WTC11 (cell line): ENCODE data around the gene GRAMD1C. TPM values are rescaled to one million over a fixed set of nuclear protein-coding genes. Genes with fewer than 3 reads are reported as not detected.

ENCODE experiments used
- ATAC-seq: fragments of 200-7000 bp; cut with Tn5 transposase; 2 replicates; pipeline ENCODE4 v1.10.0; 2021; ENCODE audit warnings: mild to moderate bottlenecking, moderate library complexity
- CTCF ChIA-PET: fragments of 300-600 bp; sonication (Branson Sonifier 250); formaldehyde crosslinking; loops from one replicate; lab custom pipeline; 2021; ENCODE audit warnings: antibody characterized with exemption; lab: Charles Lee
- POLR2A ChIA-PET: fragments of 350-600 bp; sonication (Branson Sonifier 250); formaldehyde crosslinking; loops from one replicate; lab custom pipeline; 2021; ENCODE audit warnings: antibody characterized with exemption; lab: Charles Lee
- DNase-seq: peaks from one replicate; pipeline ENCODE4 v3.0.0; 2021; ENCODE audit warnings: low spot score
- H3K27ac Mint-ChIP-seq: 2 replicates; pipeline ENCODE4 v1.8.0; 2021; ENCODE audit warnings: mixed read lengths
- H3K27me3 Mint-ChIP-seq: 2 replicates; pipeline ENCODE4 v1.8.0; 2021; ENCODE audit warnings: low read depth, mild to moderate bottlenecking, moderate library complexity, mixed read lengths
- H3K36me3 Mint-ChIP-seq: 2 replicates; pipeline ENCODE4 v1.8.0; 2021; ENCODE audit warnings: mixed read lengths
- H3K4me1 Mint-ChIP-seq: 2 replicates; pipeline ENCODE4 v1.8.0; 2022; ENCODE audit warnings: mixed read lengths
- H3K4me3 Mint-ChIP-seq: 2 replicates; pipeline ENCODE4 v1.8.0; 2021; ENCODE audit warnings: mild to moderate bottlenecking, moderate library complexity, mixed read lengths
- H3K9me3 Mint-ChIP-seq: 2 replicates; pipeline ENCODE4 v1.8.0; 2021; ENCODE audit warnings: mixed read lengths
- ATF6 ChIP-seq: sonication (generic); formaldehyde crosslinking; IDR thresholded peaks from 2 replicates; pipeline ENCODE4 v1.8.1; 2023; ENCODE audit warnings: mild to moderate bottlenecking, missing genetic modification reagents
- CDX4 ChIP-seq: fragments of 250-450 bp; sonication (Bioruptor Pico); IDR thresholded peaks from 2 replicates; pipeline ENCODE4 v1.9.0; 2021; ENCODE audit warnings: moderate library complexity, mild to moderate bottlenecking, inconsistent platforms, borderline replicate concordance
- IRF2 ChIP-seq: sonication (generic); formaldehyde crosslinking; IDR thresholded peaks from 2 replicates; pipeline ENCODE4 v1.8.0; 2022; ENCODE audit warnings: low read depth, missing genetic modification reagents, borderline replicate concordance
- KAT7 ChIP-seq: sonication (generic); formaldehyde crosslinking; IDR thresholded peaks from 2 replicates; pipeline ENCODE4 v1.8.1; 2023; ENCODE audit warnings: missing genetic modification reagents, mild to moderate bottlenecking, borderline replicate concordance
- MXD4 ChIP-seq: fragments of 250-450 bp; sonication (Bioruptor Pico); IDR thresholded peaks from 2 replicates; pipeline ENCODE4 v1.8.0; 2021; ENCODE audit warnings: mild to moderate bottlenecking, moderate library complexity, borderline replicate concordance
- USF1 ChIP-seq: sonication (generic); formaldehyde crosslinking; IDR thresholded peaks from 2 replicates; pipeline ENCODE4 v1.8.0; 2022; ENCODE audit warnings: mild to moderate bottlenecking, missing genetic modification reagents
- total RNA-seq: library from RNA; stranded (reverse); gene quantifications from 3 replicates; pipeline ENCODE4 v1.2.3, GENCODE V29; 2021
- TF ChIP-seq, protein P1 (sequence below): sonication (generic); formaldehyde crosslinking; IDR thresholded peaks from 2 replicates; pipeline ENCODE4 v1.8.1; 2022; ENCODE audit warnings: mild to moderate bottlenecking, missing genetic modification reagents, moderate library complexity, borderline replicate concordance
- TF ChIP-seq, protein P2 (sequence below): sonication (generic); formaldehyde crosslinking; IDR thresholded peaks from 2 replicates; pipeline ENCODE4 v1.8.0; 2022; ENCODE audit warnings: mild to moderate bottlenecking, missing genetic modification reagents
- TF ChIP-seq, protein P3 (sequence below): sonication (generic); formaldehyde crosslinking; IDR thresholded peaks from 2 replicates; pipeline ENCODE4 v1.8.1; 2023; ENCODE audit warnings: mild to moderate bottlenecking, missing genetic modification reagents, moderate library complexity
- TF ChIP-seq, protein P4 (sequence below): sonication (generic); formaldehyde crosslinking; IDR thresholded peaks from 2 replicates; pipeline ENCODE4 v1.8.1; 2023; ENCODE audit warnings: mild to moderate bottlenecking, missing genetic modification reagents

GRAMD1C gene
- total RNA-seq, 1 experiment from 2014 or later, result 2.8 TPM

DNA sequence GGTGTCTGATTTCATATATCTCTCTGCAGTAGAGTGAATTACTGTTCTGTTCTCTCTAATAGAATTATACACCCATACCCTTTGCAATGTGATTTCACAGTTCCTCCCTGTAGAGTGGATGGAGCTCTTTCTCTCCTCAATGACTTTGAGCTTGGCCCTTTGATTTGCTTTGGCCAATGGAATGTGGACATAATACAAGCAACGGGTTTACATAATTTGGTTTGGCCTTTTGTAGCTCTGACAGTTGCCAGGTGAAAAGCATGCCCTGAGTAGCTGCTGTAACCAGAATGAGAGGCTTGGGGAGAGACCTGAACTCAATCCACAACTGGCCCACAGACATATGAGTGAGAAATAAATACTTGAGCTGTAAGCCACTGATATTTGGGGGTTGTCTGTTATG is 141.3 kb downstream of the GRAMD1C start (continued):
- TF ChIP-seq, protein P1, sequence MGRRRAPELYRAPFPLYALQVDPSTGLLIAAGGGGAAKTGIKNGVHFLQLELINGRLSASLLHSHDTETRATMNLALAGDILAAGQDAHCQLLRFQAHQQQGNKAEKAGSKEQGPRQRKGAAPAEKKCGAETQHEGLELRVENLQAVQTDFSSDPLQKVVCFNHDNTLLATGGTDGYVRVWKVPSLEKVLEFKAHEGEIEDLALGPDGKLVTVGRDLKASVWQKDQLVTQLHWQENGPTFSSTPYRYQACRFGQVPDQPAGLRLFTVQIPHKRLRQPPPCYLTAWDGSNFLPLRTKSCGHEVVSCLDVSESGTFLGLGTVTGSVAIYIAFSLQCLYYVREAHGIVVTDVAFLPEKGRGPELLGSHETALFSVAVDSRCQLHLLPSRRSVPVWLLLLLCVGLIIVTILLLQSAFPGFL (CRISPR knock-in tag), result no peak
- TF ChIP-seq, protein P2, sequence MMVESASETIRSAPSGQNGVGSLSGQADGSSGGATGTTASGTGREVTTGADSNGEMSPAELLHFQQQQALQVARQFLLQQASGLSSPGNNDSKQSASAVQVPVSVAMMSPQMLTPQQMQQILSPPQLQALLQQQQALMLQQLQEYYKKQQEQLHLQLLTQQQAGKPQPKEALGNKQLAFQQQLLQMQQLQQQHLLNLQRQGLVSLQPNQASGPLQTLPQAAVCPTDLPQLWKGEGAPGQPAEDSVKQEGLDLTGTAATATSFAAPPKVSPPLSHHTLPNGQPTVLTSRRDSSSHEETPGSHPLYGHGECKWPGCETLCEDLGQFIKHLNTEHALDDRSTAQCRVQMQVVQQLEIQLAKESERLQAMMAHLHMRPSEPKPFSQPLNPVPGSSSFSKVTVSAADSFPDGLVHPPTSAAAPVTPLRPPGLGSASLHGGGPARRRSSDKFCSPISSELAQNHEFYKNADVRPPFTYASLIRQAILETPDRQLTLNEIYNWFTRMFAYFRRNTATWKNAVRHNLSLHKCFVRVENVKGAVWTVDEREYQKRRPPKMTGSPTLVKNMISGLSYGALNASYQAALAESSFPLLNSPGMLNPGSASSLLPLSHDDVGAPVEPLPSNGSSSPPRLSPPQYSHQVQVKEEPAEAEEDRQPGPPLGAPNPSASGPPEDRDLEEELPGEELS (CRISPR knock-in tag), result no peak
- no peak for TF ChIP-seq ATF6

DNA sequence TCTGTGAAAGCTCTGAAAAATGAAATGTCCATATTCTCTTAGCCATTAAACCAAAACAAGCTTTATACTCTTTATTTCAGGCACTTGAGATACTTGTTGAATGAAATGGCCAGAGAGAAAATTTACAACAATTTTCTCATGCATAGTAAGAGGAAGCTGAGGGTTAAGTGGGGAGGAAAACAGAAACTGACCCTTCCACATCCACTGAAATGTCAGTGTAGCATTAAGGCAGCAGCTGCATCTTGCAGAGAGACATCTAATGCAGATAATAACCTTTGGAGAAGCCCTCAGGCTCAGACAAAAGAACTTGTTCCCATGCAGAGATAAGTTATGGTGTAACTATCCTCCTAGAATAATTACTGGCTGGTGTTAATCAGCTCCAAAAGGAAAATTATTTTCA is 143.2 kb downstream of the GRAMD1C start:
- no peaks in the 10 kb centered on the region for H3K36me3 Mint-ChIP-seq
- CTCF ChIA-PET, result interaction anchor here (0.6 kb wide), 1 partner anchor 13 kb away, joined by 3 read pairs; no protein-coding TSS in a partner anchor

DNA sequence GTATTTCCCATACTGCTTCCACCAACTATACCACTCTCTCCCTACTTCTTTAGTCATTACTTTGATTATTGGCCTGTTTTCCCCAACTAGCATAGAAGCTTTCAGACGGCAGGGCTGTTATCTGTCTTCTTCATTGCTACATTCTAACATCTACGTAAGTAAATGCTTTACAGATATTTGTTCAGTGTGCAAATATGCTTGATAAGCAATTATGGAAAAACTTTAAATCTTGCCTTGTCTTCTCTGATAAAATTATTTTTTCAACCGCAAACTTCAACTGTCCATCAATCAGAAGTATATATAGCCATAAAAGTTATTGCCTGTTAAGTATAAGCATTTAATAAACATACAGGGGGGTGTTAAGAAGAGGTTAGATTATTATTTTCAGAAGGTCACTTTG is 145.0 kb downstream of the GRAMD1C start:
- ATAC-seq, result no peak
- Mint-ChIP-seq H3K4me3 (no peak overlapping the region), H3K27me3 (no peaks in the 10 kb centered on the region), H3K36me3 (no peaks in the 10 kb centered on the region), H3K4me1 (0 out of 2 replicates have a peak, but pooled peaks cover 4% of the 10 kb centered on the region), H3K27ac (no peak overlapping the region), H3K9me3 (peaks cover 14% of the 10 kb centered on the region)
- ChIA-PET CTCF (no interaction called here), POLR2A (no interaction called here)
- DNase-seq, result no peak
- no peak for TF ChIP-seq KAT7 (CRISPR knock-in tag)
- no peak for TF ChIP-seq USF1 (CRISPR knock-in tag)
- TF ChIP-seq CDX4, result no peak

More for the DNA sequence above, 143.2 kb downstream of the GRAMD1C start:
- ATAC-seq (no peak), DNase-seq (no peak)
- peaks cover 12% of the 10 kb centered on the region for H3K9me3 Mint-ChIP-seq
- H3K4me3 Mint-ChIP-seq, result no peak overlapping the region
- POLR2A ChIA-PET, result no interaction called here
- no peaks in the 10 kb centered on the region for H3K27me3 Mint-ChIP-seq
- no peak overlapping the region for H3K27ac Mint-ChIP-seq
- 0 out of 2 replicates have a peak, but pooled peaks cover 4% of the 10 kb centered on the region for H3K4me1 Mint-ChIP-seq
- TF ChIP-seq CDX4, result no peak
- TF ChIP-seq MXD4 (CRISPR knock-in tag), result no peak
- TF ChIP-seq IRF2 (CRISPR knock-in tag), result no peak
- TF ChIP-seq, protein P3, sequence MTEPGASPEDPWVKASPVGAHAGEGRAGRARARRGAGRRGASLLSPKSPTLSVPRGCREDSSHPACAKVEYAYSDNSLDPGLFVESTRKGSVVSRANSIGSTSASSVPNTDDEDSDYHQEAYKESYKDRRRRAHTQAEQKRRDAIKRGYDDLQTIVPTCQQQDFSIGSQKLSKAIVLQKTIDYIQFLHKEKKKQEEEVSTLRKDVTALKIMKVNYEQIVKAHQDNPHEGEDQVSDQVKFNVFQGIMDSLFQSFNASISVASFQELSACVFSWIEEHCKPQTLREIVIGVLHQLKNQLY (CRISPR knock-in tag), result no peak
- TF ChIP-seq USF1 (CRISPR knock-in tag), result no peak
- TF ChIP-seq, protein P4, sequence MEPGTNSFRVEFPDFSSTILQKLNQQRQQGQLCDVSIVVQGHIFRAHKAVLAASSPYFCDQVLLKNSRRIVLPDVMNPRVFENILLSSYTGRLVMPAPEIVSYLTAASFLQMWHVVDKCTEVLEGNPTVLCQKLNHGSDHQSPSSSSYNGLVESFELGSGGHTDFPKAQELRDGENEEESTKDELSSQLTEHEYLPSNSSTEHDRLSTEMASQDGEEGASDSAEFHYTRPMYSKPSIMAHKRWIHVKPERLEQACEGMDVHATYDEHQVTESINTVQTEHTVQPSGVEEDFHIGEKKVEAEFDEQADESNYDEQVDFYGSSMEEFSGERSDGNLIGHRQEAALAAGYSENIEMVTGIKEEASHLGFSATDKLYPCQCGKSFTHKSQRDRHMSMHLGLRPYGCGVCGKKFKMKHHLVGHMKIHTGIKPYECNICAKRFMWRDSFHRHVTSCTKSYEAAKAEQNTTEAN (CRISPR knock-in tag), result no peak
